Measurements from ENCODE around the gene CITED1.
"Not testable (repeated sequence)": the region's sequence is repeated elsewhere in the genome, so short reads cannot be mapped to it uniquely, and the experiment has no call there.

CITED1 gene

GRCh38 chrX:72305286-72306084 lies at the start of gene CITED1:
Gene CITED1 (minus strand): TSS chrX:72305914. CDS start chrX:72302869, 3,045 bp downstream.
- DNase-seq, result no peak

- DNase-seq, result no peak
Measured at GRCh38 chrX:72352786-72353185, 47.1 kb upstream of the CITED1 start.

- no peak for DNase-seq
Measured at GRCh38 chrX:72351606-72352334, 46.1 kb upstream of the CITED1 start.

- DNase-seq, result no peak
Measured at GRCh38 chrX:72349190-72349589, 43.5 kb upstream of the CITED1 start.

- no peak for DNase-seq
Measured at GRCh38 chrX:72348247-72348979, 42.7 kb upstream of the CITED1 start.

GRCh38 chrX:72347366-72347765 lies 41.7 kb upstream of the CITED1 start:
- DNase-seq, result no peak

- DNase-seq, result no peak
Measured at GRCh38 chrX:72346302-72346949, 40.7 kb upstream of the CITED1 start.

- DNase-seq, result no peak
Measured at GRCh38 chrX:72340626-72341025, 34.9 kb upstream of the CITED1 start.

- DNase-seq, result no peak
Measured at GRCh38 chrX:72340041-72340440, 34.3 kb upstream of the CITED1 start.

- no peak for DNase-seq
Measured at GRCh38 chrX:72330131-72330530, 24.4 kb upstream of the CITED1 start.

GRCh38 chrX:72326605-72327300 lies 21.0 kb upstream of the CITED1 start:
- no peak for DNase-seq

GRCh38 chrX:72319651-72320050 lies 13.9 kb upstream of the CITED1 start:
- not testable (repeated sequence) for DNase-seq

GRCh38 chrX:72317139-72317538 lies 11.4 kb upstream of the CITED1 start:
- DNase-seq, result no peak

GRCh38 chrX:72316408-72317110 lies 10.8 kb upstream of the CITED1 start:
- DNase-seq, result no peak

- DNase-seq, result no peak
Measured at GRCh38 chrX:72314881-72315280, 9.2 kb upstream of the CITED1 start.

GRCh38 chrX:72313707-72314641 lies 8.3 kb upstream of the CITED1 start:
- no peak for DNase-seq

- no peak for DNase-seq
Measured at GRCh38 chrX:72312311-72312940, 6.7 kb upstream of the CITED1 start.

- no peak for DNase-seq
Measured at GRCh38 chrX:72309297-72310071, 3.8 kb upstream of the CITED1 start.

Data from MV-4-11 (cell line).